Measurements from ENCODE around the gene CXorf51B. TPM values are rescaled to one million over a fixed set of nuclear protein-coding genes. Genes with fewer than 3 reads are reported as not detected.
"Not testable (repeated sequence)": the region's sequence is repeated elsewhere in the genome, so short reads cannot be mapped to it uniquely, and the experiment has no call there.

The CXorf51B gene
- polyA plus RNA-seq (2013), result not detected in 2 replicates

GRCh38 chrX:146809471-146809870, at the start of gene CXorf51B:
CXorf51B (plus strand) TSS chrX:146809771; CDS start chrX:146809792, 21 bp downstream.
- H3K23ac ChIP-seq (ENCODE audit: low read length); H2BK12ac ChIP-seq (ENCODE audit: low read length); H4K91ac ChIP-seq (ENCODE audit: low read depth, low read length); H3K4me3 ChIP-seq (ENCODE audit: low read depth, low read length); H3K27ac ChIP-seq (ENCODE audit: low read depth, low read length); H3K4ac ChIP-seq (ENCODE audit: low read depth, low read length); H3K9me3 ChIP-seq (ENCODE audit: insufficient read depth, low read depth, low read length); H4K8ac ChIP-seq (ENCODE audit: low read depth, low read length); H2BK5ac ChIP-seq (ENCODE audit: low read depth, low read length, poor library complexity); H3K27me3 ChIP-seq (ENCODE audit: insufficient read depth, low read length); H3K36me3 ChIP-seq (ENCODE audit: control insufficient read depth in 1 of 2, insufficient read depth in 2 of 2, low read length in 2 of 2); H3K79me1 ChIP-seq (ENCODE audit: low read length); H3K4me1 ChIP-seq (ENCODE audit: control insufficient read depth in 1 of 2, insufficient read depth in 2 of 2, low read length in 2 of 2); H2AFZ ChIP-seq (ENCODE audit: insufficient read depth, low read length, poor library complexity); H2BK120ac ChIP-seq (ENCODE audit: insufficient read depth, low read length, poor library complexity); H3K18ac ChIP-seq (ENCODE audit: low read length); H3K4me2 ChIP-seq (ENCODE audit: low read length); H4K12ac ChIP-seq (ENCODE audit: low read depth, low read length); H3K9ac ChIP-seq (ENCODE audit: low read length); H3K14ac ChIP-seq (ENCODE audit: low read length); DNase-seq; H2AK5ac ChIP-seq (ENCODE audit: low read length); H3K79me2 ChIP-seq (ENCODE audit: control insufficient read depth, insufficient read depth, low read length, poor library complexity): not testable (repeated sequence)
- no CpG with 5 or more reads among the region's 3 CpGs for WGBS (ENCODE audit: extremely low coverage, insufficient coverage, insufficient read length)

GRCh38 chrX:146814644-146815043, 5.1 kb downstream of the CXorf51B start, which contains the start of gene CXorf51A:
CXorf51A (minus strand) TSS chrX:146814744; CDS start chrX:146814723, 21 bp downstream.
- H4K91ac ChIP-seq (ENCODE audit: low read depth, low read length), result not testable (repeated sequence)

GRCh38 chrX:146831994-146832393, 22.4 kb downstream of the CXorf51B start:
- Histone ChIP-seq H3K36me3 (ENCODE audit: control insufficient read depth in 1 of 2, insufficient read depth in 2 of 2, low read length in 2 of 2) (no peaks in the 10 kb centered on the region), H3K27me3 (ENCODE audit: insufficient read depth, low read length) (no peaks in the 10 kb centered on the region), H3K79me2 (ENCODE audit: control insufficient read depth, insufficient read depth, low read length, poor library complexity) (no peaks in the 10 kb centered on the region), H2BK5ac (ENCODE audit: low read depth, low read length, poor library complexity) (no peak overlapping the region), H2AFZ (ENCODE audit: insufficient read depth, low read length, poor library complexity) (no peak overlapping the region), H4K12ac (ENCODE audit: low read depth, low read length) (no peak overlapping the region), H2AK5ac (ENCODE audit: low read length) (no peak overlapping the region), H4K8ac (ENCODE audit: low read depth, low read length) (no peak overlapping the region), H3K9ac (ENCODE audit: low read length) (no peak overlapping the region), H3K9me3 (ENCODE audit: insufficient read depth, low read depth, low read length) (no peaks in the 10 kb centered on the region), H2BK12ac (ENCODE audit: low read length) (no peak overlapping the region), H3K4ac (ENCODE audit: low read depth, low read length) (no peak overlapping the region), H3K4me3 (ENCODE audit: low read depth, low read length) (no peak overlapping the region), H3K4me2 (ENCODE audit: low read length) (no peak overlapping the region), H3K4me1 (ENCODE audit: control insufficient read depth in 1 of 2, insufficient read depth in 2 of 2, low read length in 2 of 2) (no peaks in the 10 kb centered on the region), H3K79me1 (ENCODE audit: low read length) (no peaks in the 10 kb centered on the region), H3K18ac (ENCODE audit: low read length) (no peak overlapping the region), H2BK120ac (ENCODE audit: insufficient read depth, low read length, poor library complexity) (no peak overlapping the region), H4K91ac (ENCODE audit: low read depth, low read length) (no peak overlapping the region), H3K14ac (ENCODE audit: low read length) (no peak overlapping the region), H3K27ac (ENCODE audit: low read depth, low read length) (no peak overlapping the region), H3K23ac (ENCODE audit: low read length) (no peak overlapping the region)
- DNase-seq, result no peak
- WGBS (ENCODE audit: extremely low coverage, insufficient coverage, insufficient read length), result no CpG with 5 or more reads among the region's 4 CpGs

More at GRCh38 chrX:146814644-146815043, 5.1 kb downstream of the CXorf51B start, which contains the start of gene CXorf51A:
- not testable (repeated sequence) for H2BK12ac ChIP-seq (ENCODE audit: low read length); H3K4me3 ChIP-seq (ENCODE audit: low read depth, low read length); H3K4me1 ChIP-seq (ENCODE audit: control insufficient read depth in 1 of 2, insufficient read depth in 2 of 2, low read length in 2 of 2); H3K14ac ChIP-seq (ENCODE audit: low read length); DNase-seq; H3K79me2 ChIP-seq (ENCODE audit: control insufficient read depth, insufficient read depth, low read length, poor library complexity); H3K36me3 ChIP-seq (ENCODE audit: control insufficient read depth in 1 of 2, insufficient read depth in 2 of 2, low read length in 2 of 2); H3K23ac ChIP-seq (ENCODE audit: low read length); H3K4me2 ChIP-seq (ENCODE audit: low read length); H3K9ac ChIP-seq (ENCODE audit: low read length); H2BK120ac ChIP-seq (ENCODE audit: insufficient read depth, low read length, poor library complexity); H4K8ac ChIP-seq (ENCODE audit: low read depth, low read length); H3K9me3 ChIP-seq (ENCODE audit: insufficient read depth, low read depth, low read length); H3K4ac ChIP-seq (ENCODE audit: low read depth, low read length); H2AFZ ChIP-seq (ENCODE audit: insufficient read depth, low read length, poor library complexity); H3K79me1 ChIP-seq (ENCODE audit: low read length); H3K27me3 ChIP-seq (ENCODE audit: insufficient read depth, low read length); H2BK5ac ChIP-seq (ENCODE audit: low read depth, low read length, poor library complexity); H2AK5ac ChIP-seq (ENCODE audit: low read length); H4K12ac ChIP-seq (ENCODE audit: low read depth, low read length); H3K18ac ChIP-seq (ENCODE audit: low read length); H3K27ac ChIP-seq (ENCODE audit: low read depth, low read length)
- WGBS (ENCODE audit: extremely low coverage, insufficient coverage, insufficient read length), result no CpG with 5 or more reads among the region's 3 CpGs

DNA sequence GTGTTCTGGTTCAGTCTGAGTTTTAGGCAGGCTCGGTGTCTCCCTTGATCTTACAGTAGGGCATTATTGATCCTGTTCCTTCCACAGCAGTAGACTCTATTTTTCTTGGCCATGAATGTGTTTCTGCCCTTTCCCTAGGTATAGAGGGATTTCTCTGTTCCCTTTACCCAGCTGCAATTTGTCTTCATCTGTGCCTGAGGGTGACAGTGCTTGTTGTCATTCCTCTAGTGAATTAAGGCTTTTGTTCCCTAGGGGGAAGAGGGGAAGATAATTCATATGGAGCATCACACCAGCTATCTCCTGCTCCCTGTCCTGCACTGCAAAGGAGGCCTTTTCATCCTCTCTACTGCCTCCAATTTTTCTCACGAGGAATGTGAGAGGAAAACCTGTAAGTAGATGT, 44.7 kb downstream of the CXorf51B start:
- Histone ChIP-seq H3K14ac (ENCODE audit: low read length) (no peak overlapping the region), H3K36me3 (ENCODE audit: control insufficient read depth in 1 of 2, insufficient read depth in 2 of 2, low read length in 2 of 2) (no peaks in the 10 kb centered on the region), H2BK5ac (ENCODE audit: low read depth, low read length, poor library complexity) (no peak overlapping the region)

More for the DNA sequence above, 44.7 kb downstream of the CXorf51B start:
- Histone ChIP-seq H3K23ac (ENCODE audit: low read length) (no peak overlapping the region), H4K8ac (ENCODE audit: low read depth, low read length) (no peak overlapping the region), H4K12ac (ENCODE audit: low read depth, low read length) (no peak overlapping the region), H2AFZ (ENCODE audit: insufficient read depth, low read length, poor library complexity) (no peak overlapping the region), H3K27ac (ENCODE audit: low read depth, low read length) (no peak overlapping the region), H3K79me2 (ENCODE audit: control insufficient read depth, insufficient read depth, low read length, poor library complexity) (no peaks in the 10 kb centered on the region), H2AK5ac (ENCODE audit: low read length) (no peak overlapping the region), H3K9me3 (ENCODE audit: insufficient read depth, low read depth, low read length) (no peaks in the 10 kb centered on the region), H2BK12ac (ENCODE audit: low read length) (no peak overlapping the region), H3K18ac (ENCODE audit: low read length) (no peak overlapping the region), H3K4ac (ENCODE audit: low read depth, low read length) (no peak overlapping the region), H3K27me3 (ENCODE audit: insufficient read depth, low read length) (no peaks in the 10 kb centered on the region), H4K91ac (ENCODE audit: low read depth, low read length) (no peak overlapping the region), H2BK120ac (ENCODE audit: insufficient read depth, low read length, poor library complexity) (no peak overlapping the region), H3K4me1 (ENCODE audit: control insufficient read depth in 1 of 2, insufficient read depth in 2 of 2, low read length in 2 of 2) (no peaks in the 10 kb centered on the region), H3K79me1 (ENCODE audit: low read length) (no peaks in the 10 kb centered on the region), H3K9ac (ENCODE audit: low read length) (no peak overlapping the region), H3K4me2 (ENCODE audit: low read length) (no peak overlapping the region), H3K4me3 (ENCODE audit: low read depth, low read length) (no peak overlapping the region)
- DNase-seq, result no peak
- WGBS (ENCODE audit: extremely low coverage, insufficient coverage, insufficient read length), result no CpG with 5 or more reads among the region's 2 CpGs

All from trophoblast cell (in vitro differentiated cells and primary cell).